H9 (cell line): ENCODE data around the gene PHF20. TPM values are rescaled to one million over a fixed set of nuclear protein-coding genes. Genes with fewer than 3 reads are reported as not detected.

Experiments used
- DNase-seq: peaks from one replicate; pipeline ENCODE4 v3.0.0-alpha.2; 2017
- H2AFZ ChIP-seq: one replicate; pipeline ENCODE4 v1.6.1; 2013; ENCODE audit warnings: mild to moderate bottlenecking, low read length, control low read depth, moderate library complexity
- H2AK5ac ChIP-seq: 2 replicates; pipeline ENCODE4 v1.6.1; 2013; ENCODE audit warnings: low read length, control low read depth, mixed read lengths; ENCODE audit not compliant: insufficient read length
- H2BK120ac ChIP-seq: one replicate; pipeline ENCODE4 v1.6.1; 2013; ENCODE audit warnings: low read depth, mild to moderate bottlenecking, low read length, control low read depth, inconsistent platforms; ENCODE audit not compliant: poor library complexity, severe bottlenecking
- H2BK12ac ChIP-seq: 2 replicates; pipeline ENCODE4 v1.6.1; 2013; ENCODE audit warnings: low read length, control low read depth, mixed read lengths, low read depth; ENCODE audit not compliant: insufficient read length
- H2BK15ac ChIP-seq: 2 replicates; pipeline ENCODE4 v1.6.1; 2013; ENCODE audit warnings: low read depth, low read length, control low read depth
- H2BK20ac ChIP-seq: one replicate; pipeline ENCODE4 v1.6.1; 2013; ENCODE audit warnings: low read depth, mild to moderate bottlenecking, low read length, control low read depth, inconsistent platforms; ENCODE audit not compliant: poor library complexity, severe bottlenecking
- H2BK5ac ChIP-seq: 2 replicates; pipeline ENCODE4 v1.6.1; 2013; ENCODE audit warnings: low read length, control low read depth, mixed read lengths; ENCODE audit not compliant: insufficient read length
- H3K14ac ChIP-seq: 2 replicates; pipeline ENCODE4 v1.6.1; 2013; ENCODE audit warnings: low read length, control low read depth; ENCODE audit not compliant: insufficient read depth
- H3K18ac ChIP-seq: 2 replicates; pipeline ENCODE4 v1.6.1; 2013; ENCODE audit warnings: low read depth, mild to moderate bottlenecking, mixed read lengths, low read length, control low read depth; ENCODE audit not compliant: insufficient read length
- H3K23ac ChIP-seq: 2 replicates; pipeline ENCODE4 v1.6.1; 2013; ENCODE audit warnings: low read length, control low read depth, mixed read lengths, low read depth; ENCODE audit not compliant: insufficient read length
- H3K23me2 ChIP-seq: 2 replicates; pipeline ENCODE4 v1.6.1; 2013; ENCODE audit warnings: low read depth, mild to moderate bottlenecking, mixed read lengths, low read length, control low read depth; ENCODE audit not compliant: insufficient read length, poor library complexity, severe bottlenecking
- H3K27ac ChIP-seq: 2 replicates; pipeline ENCODE4 v1.5.1; 2013; ENCODE audit warnings: low read length, control low read depth, mixed read lengths, low read depth; ENCODE audit not compliant: insufficient read length
- H3K27me3 ChIP-seq: 2 replicates; pipeline ENCODE4 v1.6.1; 2013; ENCODE audit warnings: low read length, control low read depth, inconsistent platforms; ENCODE audit not compliant: insufficient read depth
- H3K4ac ChIP-seq: 2 replicates; pipeline ENCODE4 v1.6.1; 2013; ENCODE audit warnings: low read depth, mild to moderate bottlenecking, control low read depth, inconsistent platforms, low read length, moderate library complexity
- H3K4me1 ChIP-seq: 2 replicates; pipeline ENCODE4 v1.6.1; 2013; ENCODE audit warnings: low read length, control low read depth, inconsistent platforms; ENCODE audit not compliant: insufficient read depth
- H3K4me2 ChIP-seq: 2 replicates; pipeline ENCODE4 v1.6.1; 2013; ENCODE audit warnings: low read length, control low read depth, mixed read lengths; ENCODE audit not compliant: insufficient read length, insufficient read depth
- H3K56ac ChIP-seq: 2 replicates; pipeline ENCODE4 v1.6.1; 2013; ENCODE audit warnings: low read depth, mild to moderate bottlenecking, mixed read lengths, low read length, control low read depth; ENCODE audit not compliant: insufficient read length
- H3K79me1 ChIP-seq: 2 replicates; pipeline ENCODE4 v1.6.1; 2013; ENCODE audit warnings: low read depth, mild to moderate bottlenecking, moderate library complexity, low read length, control low read depth, inconsistent platforms; ENCODE audit not compliant: insufficient read depth, poor library complexity, severe bottlenecking
- H3K79me2 ChIP-seq: 2 replicates; pipeline ENCODE4 v1.6.1; 2013; ENCODE audit warnings: low read length, control low read depth, inconsistent platforms; ENCODE audit not compliant: insufficient read depth
- H3K9ac ChIP-seq: 2 replicates; pipeline ENCODE4 v1.6.1; 2013; ENCODE audit warnings: low read length, control low read depth, mixed read lengths; ENCODE audit not compliant: insufficient read length; ENCODE audit errors: extremely low read depth
- H3K9me3 ChIP-seq: one replicate; pipeline ENCODE4 v1.6.1; 2013; ENCODE audit warnings: low read depth, low read length, inconsistent platforms; ENCODE audit not compliant: control insufficient read depth
- H3T11ph ChIP-seq: one replicate; pipeline ENCODE4 v1.6.1; 2013; ENCODE audit warnings: mild to moderate bottlenecking, low read length, control low read depth, inconsistent platforms
- H4K20me1 ChIP-seq: one replicate; pipeline ENCODE4 v1.6.1; 2013; ENCODE audit not compliant: control insufficient read depth, insufficient read length, insufficient read depth
- H4K5ac ChIP-seq: 2 replicates; pipeline ENCODE4 v1.6.1; 2013; ENCODE audit warnings: low read depth, mild to moderate bottlenecking, mixed read lengths, low read length, control low read depth; ENCODE audit not compliant: insufficient read length
- H4K8ac ChIP-seq: replicated peaks from 2 replicates; pipeline ENCODE4 v1.6.1; 2013; ENCODE audit warnings: low read length, control low read depth, mixed read lengths, low read depth; ENCODE audit not compliant: insufficient read length
- H4K91ac ChIP-seq: 2 replicates; pipeline ENCODE4 v1.6.1; 2013; ENCODE audit warnings: low read depth, mild to moderate bottlenecking, moderate library complexity, mixed read lengths, low read length, control low read depth; ENCODE audit not compliant: insufficient read length
- H3K27ac Mint-ChIP-seq, 3 experiments: 2 replicates in 2 of 3; 3 replicates in 1 of 3; pipeline ENCODE4 v1.8.0; 2020 to 2021; ENCODE audit warnings: mixed read lengths in 3 of 3, mild to moderate bottlenecking in 1 of 3, moderate library complexity in 1 of 3
- H3K27me3 Mint-ChIP-seq: 2 replicates; pipeline ENCODE4 v1.8.0; 2021; ENCODE audit warnings: low read depth, mild to moderate bottlenecking, moderate library complexity, mixed read lengths
- H3K36me3 Mint-ChIP-seq, 3 experiments: 2 replicates in 2 of 3; 3 replicates in 1 of 3; pipeline ENCODE4 v1.8.0; 2020 to 2021; ENCODE audit warnings: low read depth in 3 of 3, mixed read lengths in 3 of 3; ENCODE audit not compliant: insufficient read depth in 1 of 3
- H3K4me1 Mint-ChIP-seq, 2 experiments: 2 replicates each; pipeline ENCODE4 v1.8.0; 2020; ENCODE audit warnings: mixed read lengths in 2 of 2
- H3K4me3 Mint-ChIP-seq, 2 experiments: 2 replicates in 1 of 2; 3 replicates in 1 of 2; pipeline ENCODE4 v1.8.0; 2020 to 2021; ENCODE audit warnings: mild to moderate bottlenecking in 2 of 2, mixed read lengths in 2 of 2, moderate library complexity in 1 of 2
- H3K9me3 Mint-ChIP-seq, 2 experiments: 2 replicates in 1 of 2; 3 replicates in 1 of 2; pipeline ENCODE4 v1.8.0; 2020; ENCODE audit warnings: mild to moderate bottlenecking in 2 of 2, mixed read lengths in 2 of 2, moderate library complexity in 1 of 2
- CTCF ChIP-seq: fragments of 200-600 bp; sonication (generic); conservative IDR thresholded peaks from 3 replicates; pipeline ENCODE4 v1.8.0; 2021; ENCODE audit warnings: antibody characterized with exemption, mild to moderate bottlenecking
- total RNA-seq: library from RNA; stranded (reverse); gene quantifications from 2 replicates; pipeline ENCODE4 v1.2.1, GENCODE V29; 2021

Gene PHF20
- total RNA-seq, 1 experiment from 2014 or later = 50.3 TPM

DNA sequence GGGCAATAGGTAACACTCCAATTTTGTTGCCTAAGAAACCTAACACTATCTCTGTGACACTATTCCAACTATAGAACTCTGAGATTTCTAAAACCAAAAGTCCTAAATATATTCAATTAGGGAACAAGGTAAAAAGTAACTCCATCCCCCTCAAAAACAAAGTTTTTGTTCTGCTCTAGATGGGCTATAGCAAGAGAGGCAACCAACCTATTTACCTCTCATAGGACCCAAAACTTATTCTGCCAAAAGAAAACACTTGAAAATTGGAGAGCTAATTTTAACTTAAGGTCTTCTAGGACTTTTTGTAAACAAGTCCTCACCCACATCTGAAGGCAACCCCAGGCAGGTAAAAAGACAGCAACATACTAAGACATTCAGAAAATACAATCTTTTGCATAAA is 37.4 kb upstream of the PHF20 start:
- no peak overlapping the region for H3K23ac ChIP-seq
- DNase-seq = no peak
- peaks cover 7% of the 10 kb centered on the region for H3K79me1 ChIP-seq
- H3K18ac ChIP-seq = no peak overlapping the region
- H3K4me3 Mint-ChIP-seq = no peak overlapping the region
- no peak overlapping the region for H3T11ph ChIP-seq
- peak overlapping the region in 1 of 3 experiments; percentile 13; a peak in 1 of 7 replicates for H3K27ac Mint-ChIP-seq
- no peaks in the 10 kb centered on the region for H4K20me1 ChIP-seq
- no peak overlapping the region for H2BK12ac ChIP-seq
- H2BK120ac ChIP-seq = no peak overlapping the region
- no peak overlapping the region for H4K8ac ChIP-seq
- H2AFZ ChIP-seq = no peak overlapping the region
- H3K9me3 ChIP-seq = no peaks in the 10 kb centered on the region
- no peaks in the 10 kb centered on the region for H3K27me3 ChIP-seq
- no peak overlapping the region for H2BK20ac ChIP-seq
- no peaks in the 10 kb centered on the region for H3K23me2 ChIP-seq
- no peak overlapping the region for H4K5ac ChIP-seq
- no peak overlapping the region for H2BK15ac ChIP-seq
- H2AK5ac ChIP-seq = no peak overlapping the region
- H3K36me3 Mint-ChIP-seq = peaks cover 65 to 100% (median 94%) of the 10 kb centered on the region in 3 experiments
- H4K91ac ChIP-seq = no peak overlapping the region
- no peak overlapping the region for H3K9ac ChIP-seq
- no peak overlapping the region for H3K4ac ChIP-seq
- H3K79me2 ChIP-seq = peaks cover 22% of the 10 kb centered on the region; the same call in 1 of the 2 replicates
- no peak overlapping the region for H2BK5ac ChIP-seq
- H3K56ac ChIP-seq = no peak overlapping the region
- H3K9me3 Mint-ChIP-seq = no peaks in the 10 kb centered on the region; a peak in 1 of 5 replicates
- no peak overlapping the region for H3K4me2 ChIP-seq
- H3K4me1 ChIP-seq = no peaks in the 10 kb centered on the region
- H3K27me3 Mint-ChIP-seq = no peaks in the 10 kb centered on the region
- H3K4me1 Mint-ChIP-seq = peaks cover 12 to 13% of the 10 kb centered on the region in 2 experiments
- no peak for TF ChIP-seq CTCF
- H3K27ac ChIP-seq = no peak overlapping the region
- no peak overlapping the region for H3K14ac ChIP-seq
